GM23338 (cell line): Measurements from ENCODE around the gene GAD1.

Source experiments
- EZH2 ChIP-seq: fragments of 200-600 bp; sonication (generic); IDR thresholded peaks from one replicate; pipeline ENCODE4 v1.8.0; 2017; ENCODE audit warnings: antibody characterized with exemption, mild to moderate bottlenecking, low read depth; ENCODE audit not compliant: unreplicated experiment
- EZH2phosphoT487 ChIP-seq: fragments of 200-600 bp; sonication (generic); IDR thresholded peaks from one replicate; pipeline ENCODE4 v1.8.1; 2018; ENCODE audit warnings: antibody characterized with exemption; ENCODE audit not compliant: unreplicated experiment
- POLR2AphosphoS5 ChIP-seq: IDR thresholded peaks from 2 replicates; pipeline ENCODE4 v1.6.1; 2016; ENCODE audit warnings: antibody characterized with exemption, low read depth
- REST ChIP-seq: IDR thresholded peaks from one replicate; pipeline ENCODE4 v1.6.1; 2018; ENCODE audit warnings: antibody characterized with exemption; ENCODE audit not compliant: unreplicated experiment
- ZNF331 ChIP-seq: fragments of 250-450 bp; sonication (Bioruptor Pico); IDR thresholded peaks from 2 replicates; pipeline ENCODE4 v1.5.0; 2020; ENCODE audit warnings: low read depth, mild to moderate bottlenecking, moderate library complexity
- TF ChIP-seq, protein P1 (sequence below), 2 experiments: fragments of 200-600 bp in 1 of 2; sonication (generic) in 1 of 2; conservative IDR thresholded peaks; 2 replicates each; pipeline versions ENCODE4 v1.5.1 to v1.6.1; 2016 to 2017; ENCODE audit warnings: antibody characterized with exemption in 2 of 2, low read depth in 2 of 2, mild to moderate bottlenecking in 2 of 2, moderate library complexity in 1 of 2

- TF ChIP-seq, protein P1, sequence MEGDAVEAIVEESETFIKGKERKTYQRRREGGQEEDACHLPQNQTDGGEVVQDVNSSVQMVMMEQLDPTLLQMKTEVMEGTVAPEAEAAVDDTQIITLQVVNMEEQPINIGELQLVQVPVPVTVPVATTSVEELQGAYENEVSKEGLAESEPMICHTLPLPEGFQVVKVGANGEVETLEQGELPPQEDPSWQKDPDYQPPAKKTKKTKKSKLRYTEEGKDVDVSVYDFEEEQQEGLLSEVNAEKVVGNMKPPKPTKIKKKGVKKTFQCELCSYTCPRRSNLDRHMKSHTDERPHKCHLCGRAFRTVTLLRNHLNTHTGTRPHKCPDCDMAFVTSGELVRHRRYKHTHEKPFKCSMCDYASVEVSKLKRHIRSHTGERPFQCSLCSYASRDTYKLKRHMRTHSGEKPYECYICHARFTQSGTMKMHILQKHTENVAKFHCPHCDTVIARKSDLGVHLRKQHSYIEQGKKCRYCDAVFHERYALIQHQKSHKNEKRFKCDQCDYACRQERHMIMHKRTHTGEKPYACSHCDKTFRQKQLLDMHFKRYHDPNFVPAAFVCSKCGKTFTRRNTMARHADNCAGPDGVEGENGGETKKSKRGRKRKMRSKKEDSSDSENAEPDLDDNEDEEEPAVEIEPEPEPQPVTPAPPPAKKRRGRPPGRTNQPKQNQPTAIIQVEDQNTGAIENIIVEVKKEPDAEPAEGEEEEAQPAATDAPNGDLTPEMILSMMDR (conservative IDR thresholded peaks at IDR 0.05; ENCODE audit: low read depth in 2 of 2): peak; percentile 81 to 86
- TF ChIP-seq REST (no peak), EZH2 (peak; percentile 88), EZH2phosphoT487 (no peak), POLR2AphosphoS5 (no peak), ZNF331 (no peak)
Measured at GRCh38 chr2:170815746-170816503, 762 bp upstream of the GAD1 start.
